HG02623 (cell line): Measurements from ENCODE around the gene CAPNS2.

Source experiments
- ATAC-seq: cut with Tn5 transposase; IDR thresholded peaks from one replicate; pipeline ENCODE4 v1.9.1; 2021; ENCODE audit warnings: moderate library complexity; ENCODE audit not compliant: unreplicated experiment

Gene CAPNS2

GRCh38 chr16:55566432-55567175, at the start of gene CAPNS2:
Gene CAPNS2 (plus strand): TSS chr16:55566684. CDS start chr16:55566757, 73 bp downstream.
- no peak for ATAC-seq

- no peak for ATAC-seq
These were observed 44.7 kb upstream of the CAPNS2 start for GRCh38 chr16:55521792-55522191.

- ATAC-seq: no peak
These were observed 40.0 kb upstream of the CAPNS2 start for GRCh38 chr16:55526441-55526840.

- ATAC-seq: no peak
These were observed 38.6 kb upstream of the CAPNS2 start for GRCh38 chr16:55527885-55528284.

- ATAC-seq: no peak
These were observed 37.5 kb upstream of the CAPNS2 start for GRCh38 chr16:55529018-55529417.

- no peak for ATAC-seq
These were observed 36.1 kb upstream of the CAPNS2 start for GRCh38 chr16:55530316-55530856.

- ATAC-seq: no peak
These were observed 34.3 kb upstream of the CAPNS2 start for GRCh38 chr16:55532227-55532626.

- ATAC-seq: no peak
These were observed 31.7 kb upstream of the CAPNS2 start for GRCh38 chr16:55534756-55535155.

GRCh38 chr16:55539049-55539448, 27.4 kb upstream of the CAPNS2 start:
- ATAC-seq: no peak

GRCh38 chr16:55539488-55539887, 27.0 kb upstream of the CAPNS2 start:
- ATAC-seq: no peak

- ATAC-seq: no peak
These were observed 26.3 kb upstream of the CAPNS2 start for GRCh38 chr16:55540221-55540620.

- ATAC-seq: no peak
These were observed 23.9 kb upstream of the CAPNS2 start for GRCh38 chr16:55542459-55543082.

GRCh38 chr16:55543472-55543871, 23.0 kb upstream of the CAPNS2 start:
- no peak for ATAC-seq

GRCh38 chr16:55552621-55553020, 13.9 kb upstream of the CAPNS2 start:
- no peak for ATAC-seq

- ATAC-seq: no peak
These were observed 11.0 kb upstream of the CAPNS2 start for GRCh38 chr16:55555436-55555835.

GRCh38 chr16:55557186-55557585, 9.3 kb upstream of the CAPNS2 start:
- no peak for ATAC-seq

- no peak for ATAC-seq
These were observed 7.3 kb upstream of the CAPNS2 start for GRCh38 chr16:55559233-55559632.

GRCh38 chr16:55559933-55560516, 6.5 kb upstream of the CAPNS2 start:
- no peak for ATAC-seq

GRCh38 chr16:55561319-55561848, 5.1 kb upstream of the CAPNS2 start:
- ATAC-seq: no peak

GRCh38 chr16:55562936-55563335, 3.5 kb upstream of the CAPNS2 start:
- ATAC-seq: no peak

GRCh38 chr16:55563797-55564196, 2.7 kb upstream of the CAPNS2 start:
- ATAC-seq: no peak

- ATAC-seq: no peak
These were observed 1.4 kb upstream of the CAPNS2 start for GRCh38 chr16:55565086-55565485.
